ENCODE measurements around the gene NUDCD3. TPM values are rescaled to one million over a fixed set of nuclear protein-coding genes. Genes with fewer than 3 reads are reported as not detected.

NUDCD3 gene
- polyA plus RNA-seq, 1 experiment: 61.4 TPM

DNA sequence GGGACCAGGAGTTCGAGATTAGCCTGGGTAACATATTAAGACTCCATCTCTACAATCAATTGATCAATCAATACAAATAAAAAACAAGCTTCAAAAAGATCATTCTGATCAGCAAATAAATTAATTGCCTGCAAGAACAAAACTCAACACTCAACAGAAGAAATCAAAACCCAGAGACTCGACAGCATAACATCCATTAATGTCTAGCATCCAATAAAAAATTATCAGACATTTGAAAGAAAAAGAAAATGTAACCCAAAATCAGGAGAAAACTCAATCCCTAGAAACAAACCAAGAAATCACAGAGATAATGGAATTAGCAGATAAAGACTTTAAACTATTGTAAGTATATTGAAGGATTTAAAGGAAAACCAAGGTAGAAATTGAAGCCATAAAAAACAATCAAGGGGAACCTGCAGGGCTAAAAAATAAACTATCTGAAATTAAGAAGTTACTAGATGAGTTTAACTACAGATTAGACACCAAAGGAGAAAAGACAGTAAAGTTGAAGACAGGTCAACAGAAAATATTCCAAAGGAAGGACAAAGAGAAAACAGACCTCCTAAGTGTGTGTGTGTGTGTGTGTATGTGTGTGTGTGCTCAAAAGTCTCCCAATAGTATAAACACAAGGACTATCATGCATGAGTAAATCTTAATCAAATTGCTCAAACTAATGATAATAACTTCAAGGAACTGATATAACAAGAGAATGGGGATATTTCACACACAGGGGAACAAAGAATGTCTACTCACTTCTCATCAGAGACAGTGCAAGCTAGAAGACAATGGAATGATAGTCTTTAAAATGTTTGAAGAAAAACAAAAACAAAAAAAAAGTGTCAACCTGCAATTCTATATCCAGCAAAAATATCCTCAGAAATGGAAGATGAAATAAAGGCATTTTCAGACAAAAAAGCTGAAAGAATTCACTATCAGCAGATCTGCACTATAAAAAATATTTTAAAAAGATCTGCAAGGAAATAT is 7.7 kb downstream of the NUDCD3 start:
- no peak for DNase-seq (ENCODE audit: low read depth, low spot score)
- Histone ChIP-seq H3K4me3 (ENCODE audit: low read depth, low read length) (no peak overlapping the region), H3K27me3 (ENCODE audit: control insufficient read depth, insufficient read depth, low read length) (no peaks in the 10 kb centered on the region), H3K27ac (ENCODE audit: low read depth, low read length) (no peak overlapping the region), H3K9me3 (ENCODE audit: control insufficient read depth, insufficient read depth, low read length) (peaks cover 4% of the 10 kb centered on the region; the same call in 1 of the 2 replicates)
- ChIA-PET POLR2A (no interaction called here), CTCF (interaction anchor here (3.4 kb wide), 1 partner anchor 242 kb away, joined by 15 read pairs; no protein-coding TSS in a partner anchor)
- TF ChIP-seq, protein P1, sequence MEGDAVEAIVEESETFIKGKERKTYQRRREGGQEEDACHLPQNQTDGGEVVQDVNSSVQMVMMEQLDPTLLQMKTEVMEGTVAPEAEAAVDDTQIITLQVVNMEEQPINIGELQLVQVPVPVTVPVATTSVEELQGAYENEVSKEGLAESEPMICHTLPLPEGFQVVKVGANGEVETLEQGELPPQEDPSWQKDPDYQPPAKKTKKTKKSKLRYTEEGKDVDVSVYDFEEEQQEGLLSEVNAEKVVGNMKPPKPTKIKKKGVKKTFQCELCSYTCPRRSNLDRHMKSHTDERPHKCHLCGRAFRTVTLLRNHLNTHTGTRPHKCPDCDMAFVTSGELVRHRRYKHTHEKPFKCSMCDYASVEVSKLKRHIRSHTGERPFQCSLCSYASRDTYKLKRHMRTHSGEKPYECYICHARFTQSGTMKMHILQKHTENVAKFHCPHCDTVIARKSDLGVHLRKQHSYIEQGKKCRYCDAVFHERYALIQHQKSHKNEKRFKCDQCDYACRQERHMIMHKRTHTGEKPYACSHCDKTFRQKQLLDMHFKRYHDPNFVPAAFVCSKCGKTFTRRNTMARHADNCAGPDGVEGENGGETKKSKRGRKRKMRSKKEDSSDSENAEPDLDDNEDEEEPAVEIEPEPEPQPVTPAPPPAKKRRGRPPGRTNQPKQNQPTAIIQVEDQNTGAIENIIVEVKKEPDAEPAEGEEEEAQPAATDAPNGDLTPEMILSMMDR (IDR thresholded peaks at IDR 0.05; ENCODE audit: low read depth, low read length): no peak

DNA sequence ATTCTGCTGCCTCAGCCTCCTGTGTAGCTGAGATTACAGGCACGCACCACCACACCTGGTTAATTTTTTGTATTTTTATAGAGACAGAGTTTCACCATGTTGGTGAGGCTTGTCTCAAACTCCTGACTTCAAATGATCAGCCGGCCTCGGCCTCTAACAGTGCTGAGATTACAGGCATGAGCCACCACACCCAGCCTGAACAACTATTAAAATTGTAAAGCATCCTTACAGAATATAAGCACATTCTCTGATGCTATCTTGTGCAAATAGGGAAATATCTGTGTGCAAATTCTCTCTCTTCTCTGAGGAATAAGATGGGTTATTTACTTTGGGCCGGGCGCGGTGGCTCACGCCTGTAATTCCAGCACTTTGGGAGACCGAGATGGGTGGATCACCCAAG is 12.5 kb downstream of the NUDCD3 start:
- no peak for DNase-seq (ENCODE audit: low read depth, low spot score)
- H3K27me3 ChIP-seq (ENCODE audit: control insufficient read depth, insufficient read depth, low read length): no peaks in the 10 kb centered on the region
- ChIA-PET CTCF (interaction anchor here (0.6 to 1.3 kb wide), 8 partner anchors 10 to 237 kb away, joined by 3 to 16 read pairs (median 4); partner anchors contain the start of gene NUDCD3), POLR2A (no interaction called here)
- H3K4me3 ChIP-seq (ENCODE audit: low read depth, low read length): no peak overlapping the region
- TF ChIP-seq, protein P1 (IDR thresholded peaks at IDR 0.05; ENCODE audit: low read depth, low read length): no peak
- H3K27ac ChIP-seq (ENCODE audit: low read depth, low read length): no peak overlapping the region
- no peaks in the 10 kb centered on the region for H3K9me3 ChIP-seq (ENCODE audit: control insufficient read depth, insufficient read depth, low read length)

DNA sequence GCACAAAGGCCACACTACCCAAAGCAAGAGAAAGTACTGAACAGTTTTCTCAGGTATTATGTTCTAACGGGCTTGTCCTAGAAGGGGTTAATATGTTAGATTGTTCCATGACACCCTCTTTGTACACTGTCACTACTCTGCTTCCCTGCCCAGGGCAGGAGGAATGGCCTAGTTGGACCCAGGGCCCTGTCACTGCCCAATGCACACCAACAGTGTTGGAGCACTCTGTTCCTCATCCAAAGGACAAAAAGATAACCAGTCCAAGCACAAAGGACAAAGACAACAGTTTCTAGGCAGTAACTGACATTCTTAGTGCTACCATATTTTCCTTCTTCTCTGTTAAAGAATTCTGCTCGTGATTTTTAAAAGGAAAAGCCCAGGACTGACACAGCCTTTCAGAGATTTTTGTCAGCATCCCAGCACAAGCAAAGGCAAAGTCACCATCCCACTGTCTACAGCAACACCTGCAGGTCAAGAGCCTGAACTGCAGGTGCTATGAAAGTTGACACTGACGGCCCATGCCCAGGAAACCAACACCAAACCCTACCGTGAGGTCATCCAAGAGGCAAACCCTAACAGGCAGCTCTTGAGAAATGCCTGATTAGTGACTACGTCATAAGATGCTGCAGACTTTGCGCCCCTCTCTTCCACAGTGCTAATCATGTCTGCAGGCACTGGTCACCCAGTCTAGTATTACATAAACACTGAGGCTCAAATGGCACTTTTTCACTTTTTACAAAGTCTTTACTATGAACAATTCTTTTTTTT is 13.2 kb downstream of the NUDCD3 start:
- H3K27ac ChIP-seq (ENCODE audit: low read depth, low read length): no peak overlapping the region
- CTCF ChIA-PET: interaction anchor here (0.6 to 1.3 kb wide), 7 partner anchors 9 to 237 kb away, joined by 3 to 16 read pairs (median 4); partner anchors contain the start of gene NUDCD3
- H3K4me3 ChIP-seq (ENCODE audit: low read depth, low read length): no peak overlapping the region
- POLR2A ChIA-PET: no interaction called here
- TF ChIP-seq, protein P1 (IDR thresholded peaks at IDR 0.05; ENCODE audit: low read depth, low read length): peak; percentile 99
- H3K9me3 ChIP-seq (ENCODE audit: control insufficient read depth, insufficient read depth, low read length): no peaks in the 10 kb centered on the region
- no peaks in the 10 kb centered on the region for H3K27me3 ChIP-seq (ENCODE audit: control insufficient read depth, insufficient read depth, low read length)
- peak; percentile 59 for DNase-seq (ENCODE audit: low read depth, low spot score)

DNA sequence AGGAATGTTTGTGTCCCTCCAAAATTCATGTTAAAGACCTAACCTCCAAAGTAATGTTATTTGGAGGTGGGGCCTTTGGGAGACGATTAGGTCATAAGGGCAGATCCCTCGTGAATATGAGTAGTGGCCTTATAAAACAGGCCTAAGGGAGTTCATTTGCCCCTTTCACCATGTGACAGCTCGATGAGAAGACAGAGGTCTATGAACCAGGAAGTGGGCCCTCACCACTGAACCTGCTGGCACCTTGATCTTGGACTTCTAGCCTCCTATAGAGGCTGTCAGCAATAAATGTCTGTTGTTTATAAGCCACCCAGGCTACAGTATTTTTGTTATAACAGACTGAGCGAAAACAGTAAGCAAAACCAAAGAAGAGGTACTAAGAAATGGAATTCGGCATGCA is 14.1 kb downstream of the NUDCD3 start:
- POLR2A ChIA-PET: no interaction called here
- TF ChIP-seq, protein P1 (IDR thresholded peaks at IDR 0.05; ENCODE audit: low read depth, low read length): no peak
- Histone ChIP-seq H3K27me3 (ENCODE audit: control insufficient read depth, insufficient read depth, low read length) (no peaks in the 10 kb centered on the region), H3K9me3 (ENCODE audit: control insufficient read depth, insufficient read depth, low read length) (no peaks in the 10 kb centered on the region), H3K27ac (ENCODE audit: low read depth, low read length) (no peak overlapping the region), H3K4me3 (ENCODE audit: low read depth, low read length) (no peak overlapping the region)
- CTCF ChIA-PET: interaction anchor here (0.7 to 4.0 kb wide), 8 partner anchors 8 to 262 kb away, joined by 3 to 36 read pairs (median 3); no protein-coding TSS in a partner anchor
- no peak for DNase-seq (ENCODE audit: low read depth, low spot score)

Measured in AG04450 (cell line).